Esophagus squamous epithelium (tissue), 4 donors: ENCODE results near the gene BTNL9.

Source experiments
- POLR2A ChIP-seq, 4 donors: fragments of 450-650 bp; IDR thresholded peaks; one replicate each; pipeline ENCODE4 v1.6.1; 2017; ENCODE audit warnings: antibody characterized with exemption in 4 of 4, mild to moderate bottlenecking in 4 of 4, moderate library complexity in 3 of 4
- TF ChIP-seq, protein P1 (sequence below), 6 experiments: fragments of 450-650 bp in 4 of 6; fragments of 200-600 bp in 2 of 6; sonication (generic) in 2 of 6; IDR thresholded peaks; one replicate each; pipeline ENCODE4 v1.5.1; 2016 to 2019; ENCODE audit warnings: antibody characterized with exemption in 6 of 6, mild to moderate bottlenecking in 4 of 6, moderate library complexity in 4 of 6

DNA sequence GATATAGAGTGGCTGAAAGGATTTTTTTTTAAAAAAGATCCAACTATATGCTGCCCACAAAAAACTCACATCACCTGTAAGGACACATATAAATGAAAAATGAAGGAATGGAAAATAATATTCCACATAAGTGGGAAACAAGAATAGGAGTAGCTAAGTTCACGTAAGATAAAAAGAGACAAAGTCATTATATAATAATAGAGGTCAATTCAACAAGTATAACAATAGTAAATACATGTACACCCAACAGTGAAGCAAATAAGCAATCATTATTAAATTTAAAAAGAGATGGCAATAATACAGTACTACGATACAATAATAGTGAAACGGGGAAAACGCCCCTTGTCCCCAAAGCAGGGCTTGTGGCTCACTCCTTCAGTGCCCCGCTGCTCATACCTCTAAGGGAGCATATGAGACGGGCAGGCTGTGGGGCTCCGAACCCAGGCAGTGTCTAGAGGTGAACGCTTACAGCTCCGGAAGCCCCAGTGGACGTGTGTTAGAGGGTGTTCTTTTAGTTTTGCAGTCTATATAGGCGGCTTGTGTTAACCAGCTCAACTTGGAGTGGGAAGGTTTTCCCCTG is 12.5 kb upstream of the BTNL9 start:
- TF ChIP-seq, protein P1, sequence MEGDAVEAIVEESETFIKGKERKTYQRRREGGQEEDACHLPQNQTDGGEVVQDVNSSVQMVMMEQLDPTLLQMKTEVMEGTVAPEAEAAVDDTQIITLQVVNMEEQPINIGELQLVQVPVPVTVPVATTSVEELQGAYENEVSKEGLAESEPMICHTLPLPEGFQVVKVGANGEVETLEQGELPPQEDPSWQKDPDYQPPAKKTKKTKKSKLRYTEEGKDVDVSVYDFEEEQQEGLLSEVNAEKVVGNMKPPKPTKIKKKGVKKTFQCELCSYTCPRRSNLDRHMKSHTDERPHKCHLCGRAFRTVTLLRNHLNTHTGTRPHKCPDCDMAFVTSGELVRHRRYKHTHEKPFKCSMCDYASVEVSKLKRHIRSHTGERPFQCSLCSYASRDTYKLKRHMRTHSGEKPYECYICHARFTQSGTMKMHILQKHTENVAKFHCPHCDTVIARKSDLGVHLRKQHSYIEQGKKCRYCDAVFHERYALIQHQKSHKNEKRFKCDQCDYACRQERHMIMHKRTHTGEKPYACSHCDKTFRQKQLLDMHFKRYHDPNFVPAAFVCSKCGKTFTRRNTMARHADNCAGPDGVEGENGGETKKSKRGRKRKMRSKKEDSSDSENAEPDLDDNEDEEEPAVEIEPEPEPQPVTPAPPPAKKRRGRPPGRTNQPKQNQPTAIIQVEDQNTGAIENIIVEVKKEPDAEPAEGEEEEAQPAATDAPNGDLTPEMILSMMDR (IDR thresholded peaks at IDR 0.05), result no peak
- no peak for TF ChIP-seq POLR2A (IDR thresholded peaks at IDR 0.05)
